ENCODE data around the gene KCNE2.

DNA sequence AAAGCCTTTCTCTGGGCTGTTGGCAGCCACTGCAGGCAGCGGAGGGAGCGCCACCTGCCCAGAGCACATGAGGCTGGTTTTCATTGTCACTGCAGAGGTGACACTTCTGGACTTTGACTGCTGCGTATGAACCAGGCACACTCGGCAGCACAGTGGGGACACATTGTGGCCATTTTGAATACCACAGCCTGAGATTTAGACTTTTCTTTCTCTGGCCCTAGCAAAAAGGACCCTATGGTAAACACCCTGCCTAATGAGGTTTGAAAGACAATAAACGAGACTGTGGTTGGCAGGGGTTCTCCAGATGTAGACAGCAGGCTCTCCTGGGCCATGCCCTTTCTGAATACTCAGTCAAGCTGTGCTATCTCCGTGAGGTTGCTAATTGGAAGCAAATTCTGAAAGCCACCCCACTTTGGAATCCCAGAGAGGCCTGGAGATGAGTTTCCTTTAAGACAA lies 12.0 kb upstream of the KCNE2 start:
- TF ChIP-seq, protein P1, sequence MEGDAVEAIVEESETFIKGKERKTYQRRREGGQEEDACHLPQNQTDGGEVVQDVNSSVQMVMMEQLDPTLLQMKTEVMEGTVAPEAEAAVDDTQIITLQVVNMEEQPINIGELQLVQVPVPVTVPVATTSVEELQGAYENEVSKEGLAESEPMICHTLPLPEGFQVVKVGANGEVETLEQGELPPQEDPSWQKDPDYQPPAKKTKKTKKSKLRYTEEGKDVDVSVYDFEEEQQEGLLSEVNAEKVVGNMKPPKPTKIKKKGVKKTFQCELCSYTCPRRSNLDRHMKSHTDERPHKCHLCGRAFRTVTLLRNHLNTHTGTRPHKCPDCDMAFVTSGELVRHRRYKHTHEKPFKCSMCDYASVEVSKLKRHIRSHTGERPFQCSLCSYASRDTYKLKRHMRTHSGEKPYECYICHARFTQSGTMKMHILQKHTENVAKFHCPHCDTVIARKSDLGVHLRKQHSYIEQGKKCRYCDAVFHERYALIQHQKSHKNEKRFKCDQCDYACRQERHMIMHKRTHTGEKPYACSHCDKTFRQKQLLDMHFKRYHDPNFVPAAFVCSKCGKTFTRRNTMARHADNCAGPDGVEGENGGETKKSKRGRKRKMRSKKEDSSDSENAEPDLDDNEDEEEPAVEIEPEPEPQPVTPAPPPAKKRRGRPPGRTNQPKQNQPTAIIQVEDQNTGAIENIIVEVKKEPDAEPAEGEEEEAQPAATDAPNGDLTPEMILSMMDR (IDR thresholded peaks at IDR 0.05), result peak in 2 of 3 donors; percentile 71 to 74
- no peak for TF ChIP-seq POLR2A (IDR thresholded peaks at IDR 0.05)
- TF ChIP-seq POLR2AphosphoS5 (IDR thresholded peaks at IDR 0.05), result peak in 1 of 3 donors; percentile 50

Measured in breast epithelium (tissue), 3 donors.